GM12891 (cell line): ENCODE measurements around the gene TCF7L2.

Experiments
- PAX5 ChIP-seq: IDR thresholded peaks from 2 replicates; pipeline ENCODE4 v1.6.1; 2011; ENCODE audit warnings: low read length, moderate library complexity, mild to moderate bottlenecking; ENCODE audit not compliant: insufficient read depth, severe bottlenecking
- POLR2A ChIP-seq: IDR thresholded peaks from 2 replicates; pipeline ENCODE4 v1.6.1; 2011; ENCODE audit warnings: low read depth, low read length, control low read depth
- POLR2AphosphoS5 ChIP-seq: IDR thresholded peaks from 2 replicates; pipeline ENCODE4 v1.6.1; 2011; ENCODE audit warnings: low read depth, low read length, control low read depth
- POU2F2 ChIP-seq: IDR thresholded peaks from 2 replicates; pipeline ENCODE4 v1.6.1; 2011; ENCODE audit warnings: low read depth, mild to moderate bottlenecking, control low read depth, low read length, moderate library complexity
- SPI1 ChIP-seq: IDR thresholded peaks from 2 replicates; pipeline ENCODE4 v1.6.1; 2011; ENCODE audit warnings: low read depth, low read length, control low read depth
- TAF1 ChIP-seq: IDR thresholded peaks from 2 replicates; pipeline ENCODE4 v1.6.1; 2011; ENCODE audit warnings: low read depth, low read length, control low read depth

DNA sequence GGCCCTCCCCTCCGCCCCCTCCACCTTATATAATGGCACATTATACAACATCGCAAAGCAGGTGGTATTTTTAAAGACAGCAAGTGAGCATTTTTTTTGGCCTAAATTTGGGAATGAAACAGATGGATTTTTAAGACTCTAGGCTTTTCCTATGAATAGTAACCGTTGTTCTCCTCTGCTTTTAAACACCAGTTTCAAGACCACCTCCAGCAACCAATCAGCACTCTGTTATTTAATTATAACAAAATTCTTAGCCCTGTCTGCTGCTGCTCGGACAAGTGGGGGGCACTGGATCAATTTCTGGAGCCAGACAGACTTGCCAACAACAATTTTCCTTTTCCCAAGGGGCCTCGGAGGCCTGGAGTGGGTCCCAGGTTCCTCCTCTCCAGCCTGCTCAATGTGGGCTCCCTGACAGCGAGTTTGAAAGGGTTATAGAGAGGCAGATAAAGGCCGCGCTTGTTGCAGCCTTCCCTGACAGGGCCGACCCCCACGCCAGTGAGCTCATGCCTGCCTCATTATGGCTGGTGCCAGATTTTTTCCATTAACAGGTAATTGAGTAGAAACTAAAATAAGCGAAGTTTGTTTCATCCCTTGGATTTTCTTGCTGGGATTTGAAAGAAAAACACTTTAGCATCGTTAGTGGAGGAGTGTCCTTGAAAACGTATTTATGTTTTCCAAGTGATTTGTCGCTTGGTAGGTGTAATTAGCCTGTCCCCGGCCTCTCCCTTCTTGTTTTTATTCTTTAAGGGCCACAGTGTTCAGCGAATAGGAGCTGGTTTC, 227.3 kb downstream of the TCF7L2 start:
- TF ChIP-seq POU2F2 (no peak), TAF1 (no peak), POLR2A (no peak), SPI1 (no peak), POLR2AphosphoS5 (no peak), PAX5 (no peak)
